ENCODE data around the gene KIR2DL4.
"Not testable (repeated sequence)": the region's sequence is repeated elsewhere in the genome, so short reads cannot be mapped to it uniquely, and the experiment has no call there.

KIR2DL4 gene

DNA sequence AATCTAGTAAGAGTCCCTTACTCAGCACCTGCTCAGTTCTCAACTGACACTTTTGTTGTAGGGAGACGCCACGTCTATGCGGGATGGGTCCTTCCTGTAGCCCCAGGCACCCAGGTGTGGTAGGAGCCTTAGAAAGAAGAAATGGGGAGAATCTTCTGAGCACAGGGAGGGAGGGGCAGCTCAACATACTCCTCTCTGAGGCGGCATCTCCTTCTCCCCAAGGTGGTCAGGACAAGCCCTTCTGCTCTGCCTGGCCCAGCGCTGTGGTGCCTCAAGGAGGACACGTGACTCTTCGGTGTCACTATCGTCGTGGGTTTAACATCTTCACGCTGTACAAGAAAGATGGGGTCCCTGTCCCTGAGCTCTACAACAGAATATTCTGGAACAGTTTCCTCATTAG, 1.2 kb downstream of the KIR2DL4 start:
- DNase-seq (ENCODE audit: low read depth in 2 of 2) = no peak

DNA sequence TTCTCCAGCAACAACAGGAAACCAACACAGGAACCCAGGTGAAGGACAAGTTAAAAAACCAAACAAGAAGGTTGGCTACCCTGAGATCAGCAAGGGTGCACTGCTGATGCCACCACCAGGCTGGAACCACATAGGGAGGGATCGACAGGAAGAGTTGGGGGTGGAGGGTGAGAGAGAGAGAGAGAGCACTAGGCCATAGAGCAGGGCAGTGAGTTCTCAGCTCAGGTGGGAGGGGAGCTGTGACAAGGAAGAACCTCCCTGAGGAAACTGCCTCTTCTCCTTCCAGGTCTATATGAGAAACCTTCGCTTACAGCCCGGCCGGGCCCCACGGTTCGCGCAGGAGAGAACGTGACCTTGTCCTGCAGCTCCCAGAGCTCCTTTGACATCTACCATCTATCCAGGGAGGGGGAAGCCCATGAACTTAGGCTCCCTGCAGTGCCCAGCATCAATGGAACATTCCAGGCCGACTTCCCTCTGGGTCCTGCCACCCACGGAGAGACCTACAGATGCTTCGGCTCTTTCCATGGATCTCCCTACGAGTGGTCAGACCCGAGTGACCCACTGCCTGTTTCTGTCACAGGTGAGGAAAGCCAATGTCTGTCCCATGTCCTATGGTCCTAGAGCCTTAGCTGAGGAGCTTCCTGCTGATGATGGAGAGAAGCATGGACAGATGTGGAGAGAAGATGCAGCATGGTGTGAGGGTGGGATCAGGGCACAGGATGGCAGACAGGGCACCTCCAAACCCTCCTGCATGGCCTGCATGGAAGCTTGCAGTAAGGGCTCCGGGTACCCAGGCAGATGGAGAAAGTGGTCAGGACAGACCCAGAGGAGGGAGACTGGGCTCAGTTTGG, 2.5 kb downstream of the KIR2DL4 start:
- no peak for DNase-seq (ENCODE audit: low read depth in 2 of 2)

DNA sequence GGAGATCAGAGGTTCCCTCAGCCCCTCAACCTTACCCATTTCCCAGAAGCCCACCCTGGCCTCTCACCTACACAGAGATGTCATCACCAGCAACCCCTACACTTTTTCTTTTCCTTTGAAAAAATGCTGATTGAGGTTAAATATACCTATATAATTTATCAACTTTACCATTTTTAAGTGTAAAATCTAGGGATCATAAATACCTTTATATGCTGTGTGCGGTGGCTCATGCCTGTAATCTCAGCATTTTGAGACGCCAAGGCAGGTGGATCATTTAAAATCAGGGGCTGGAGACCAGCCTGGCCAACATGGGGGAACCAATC, 3.1 kb downstream of the KIR2DL4 start:
- no peak for DNase-seq (ENCODE audit: low read depth in 2 of 2)

DNA sequence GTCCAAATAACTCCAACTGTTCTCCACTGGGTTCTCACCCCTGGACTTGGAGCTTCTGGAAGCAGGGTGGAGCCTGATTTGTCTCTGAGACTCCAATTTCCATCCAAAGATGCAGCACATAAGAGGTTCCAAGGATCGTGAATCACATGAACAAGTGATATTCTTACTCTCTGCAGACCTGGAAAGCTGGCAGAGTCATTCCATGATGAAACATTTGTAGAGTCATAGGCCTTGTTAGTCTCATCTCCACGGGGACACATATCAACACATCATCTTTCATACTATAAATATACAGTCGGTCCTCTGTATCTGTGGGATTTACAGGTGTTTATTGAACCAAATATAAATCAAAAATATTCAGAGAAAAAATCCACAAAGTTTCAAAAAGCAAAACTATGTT, 11.2 kb downstream of the KIR2DL4 start:
- DNase-seq (ENCODE audit: low read depth in 2 of 2) = not testable (repeated sequence)

DNA sequence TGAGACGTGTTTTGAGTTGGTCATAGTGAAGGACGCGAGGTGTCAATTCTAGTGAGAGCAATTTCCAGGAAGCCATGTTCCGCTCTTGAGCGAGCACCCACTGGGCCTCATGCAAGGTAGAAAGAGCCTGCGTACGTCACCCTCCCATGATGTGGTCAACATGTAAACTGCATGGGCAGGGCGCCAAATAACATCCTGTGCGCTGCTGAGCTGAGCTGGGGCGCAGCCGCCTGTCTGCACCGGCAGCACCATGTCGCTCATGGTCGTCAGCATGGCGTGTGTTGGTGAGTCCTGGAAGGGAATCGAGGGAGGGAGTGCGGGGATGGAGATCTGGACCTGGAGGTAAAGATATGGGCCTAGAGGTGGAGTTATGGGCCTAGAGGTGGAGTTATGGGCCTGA, 12.8 kb downstream of the KIR2DL4 start, which contains the start of gene KIR3DL1:
Gene KIR3DL1 (plus strand): TSS at position 218 of the 400 bp plus-strand sequence.
- DNase-seq (ENCODE audit: low read depth in 2 of 2) = not testable (repeated sequence)

DNA sequence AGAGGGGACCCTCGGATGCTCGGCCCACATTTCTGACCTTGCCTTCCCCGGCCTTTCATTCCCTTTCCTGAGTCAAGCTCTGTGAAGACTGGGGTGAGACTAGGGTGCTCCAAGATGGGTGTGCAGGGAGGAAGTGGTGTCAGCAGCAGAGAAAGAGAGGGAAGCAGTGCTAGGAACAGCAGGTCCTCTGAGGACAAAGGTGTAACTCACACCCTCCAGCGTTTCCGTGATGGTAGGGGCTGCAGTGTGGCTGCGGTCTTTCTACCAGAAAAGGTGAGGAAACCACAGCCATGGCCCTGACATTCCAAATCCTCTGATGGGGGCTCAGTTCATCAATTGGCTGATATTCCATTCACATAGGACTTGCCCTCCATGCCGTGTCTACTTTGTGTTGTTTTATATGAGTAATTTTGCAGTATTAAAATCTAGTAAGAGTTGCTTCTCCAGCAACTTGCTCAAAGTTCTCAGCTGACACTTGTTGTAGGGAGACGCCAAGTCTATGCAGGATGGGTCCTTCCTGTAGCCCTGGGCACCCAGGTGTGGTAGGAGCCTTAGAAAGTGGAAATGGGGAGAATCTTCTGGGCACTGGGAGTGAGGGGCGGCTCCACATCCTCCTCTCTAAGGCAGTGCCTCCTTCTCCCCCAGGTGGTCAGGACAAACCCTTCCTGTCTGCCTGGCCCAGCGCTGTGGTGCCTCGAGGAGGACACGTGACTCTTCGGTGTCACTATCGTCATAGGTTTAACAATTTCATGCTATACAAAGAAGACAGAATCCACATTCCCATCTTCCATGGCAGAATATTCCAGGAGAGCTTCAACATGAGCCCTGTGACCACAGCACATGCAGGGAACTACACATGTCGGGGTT, 14.5 kb downstream of the KIR2DL4 start:
- DNase-seq (ENCODE audit: low read depth in 2 of 2) = no peak

DNA sequence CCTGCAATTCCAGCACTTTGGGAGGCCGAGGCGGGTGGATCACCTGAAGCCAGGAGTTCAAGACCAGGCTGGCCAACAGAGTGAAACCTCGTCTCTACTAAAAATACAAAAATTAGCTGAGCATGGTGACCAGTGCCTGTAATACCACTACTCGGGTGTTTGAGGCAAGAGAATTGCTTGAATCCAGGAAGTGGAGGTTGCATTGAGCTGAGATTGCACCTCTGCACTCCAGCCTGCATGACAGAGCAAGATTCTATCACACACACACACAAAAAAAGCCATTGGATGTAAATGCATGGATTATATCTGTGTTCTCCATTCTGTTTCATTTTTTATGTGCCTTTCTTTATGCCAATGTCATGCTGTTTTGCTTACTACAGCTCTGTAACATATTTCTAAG, 21.0 kb downstream of the KIR2DL4 start:
- DNase-seq (ENCODE audit: low read depth in 2 of 2) = not testable (repeated sequence)

DNA sequence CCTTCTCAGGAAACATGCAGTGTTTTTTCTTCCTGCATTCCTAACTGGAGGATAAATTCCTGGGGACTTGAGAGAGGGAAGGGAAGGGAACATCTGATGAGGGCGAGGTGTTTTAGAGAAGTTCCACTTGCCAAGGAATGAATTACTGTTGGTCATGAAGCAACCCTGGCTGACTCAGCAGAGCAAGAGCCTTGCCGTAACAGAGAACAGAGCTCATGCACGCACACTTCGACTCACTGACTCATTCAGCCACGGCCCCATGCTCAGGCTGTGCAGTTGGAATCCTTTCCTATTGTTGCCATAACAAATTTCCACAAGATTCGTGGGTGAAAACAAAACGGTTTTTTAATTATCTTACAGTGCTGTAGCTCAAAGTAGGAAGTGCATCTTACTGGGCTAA, 21.9 kb downstream of the KIR2DL4 start:
- not testable (repeated sequence) for DNase-seq (ENCODE audit: low read depth in 2 of 2)

GRCh38 chr19:54828064-54828463, 24.7 kb downstream of the KIR2DL4 start:
- DNase-seq (ENCODE audit: low read depth in 2 of 2) = not testable (repeated sequence)

GRCh38 chr19:54832496-54832895, 29.1 kb downstream of the KIR2DL4 start, which contains the start of gene KIR2DS4:
KIR2DS4 (plus strand) TSS chr19:54832676.
- not testable (repeated sequence) for DNase-seq (ENCODE audit: low read depth in 2 of 2)

GRCh38 chr19:54835126-54835525, 31.7 kb downstream of the KIR2DL4 start:
- DNase-seq (ENCODE audit: low read depth in 2 of 2) = peak in 1 of 2 donors; percentile 21

- not testable (repeated sequence) for DNase-seq (ENCODE audit: low read depth in 2 of 2)
These were observed 34.1 kb downstream of the KIR2DL4 start for GRCh38 chr19:54837522-54837921.

- DNase-seq (ENCODE audit: low read depth in 2 of 2) = not testable (repeated sequence)
These were observed 39.8 kb downstream of the KIR2DL4 start for GRCh38 chr19:54843171-54843570.

DNA sequence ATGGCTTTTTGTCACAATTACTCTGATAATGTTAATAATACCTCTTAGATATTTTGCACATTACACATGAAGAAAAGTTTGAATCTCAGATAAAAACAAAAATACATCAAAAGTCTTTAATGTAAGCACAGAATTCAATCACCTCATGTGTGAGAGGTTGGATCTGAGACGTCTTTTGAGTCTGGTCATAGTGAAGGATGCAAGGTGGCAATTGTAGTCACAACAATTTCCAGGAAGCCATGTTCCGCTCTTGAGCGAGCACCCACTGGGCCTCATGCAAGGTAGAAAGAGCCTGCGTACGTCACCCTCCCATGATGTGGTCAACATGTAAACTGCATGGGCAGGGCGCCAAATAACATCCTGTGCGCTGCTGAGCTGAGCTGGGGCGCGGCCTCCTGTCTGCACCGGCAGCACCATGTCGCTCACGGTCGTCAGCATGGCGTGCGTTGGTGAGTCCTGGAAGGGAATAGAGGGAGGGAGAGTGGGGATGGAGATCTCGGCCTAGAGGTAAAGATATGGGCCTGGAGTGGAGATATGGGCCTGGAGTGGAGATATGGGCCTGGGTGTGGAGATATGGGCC, 46.7 kb downstream of the KIR2DL4 start, which contains the start of gene KIR3DL2:
Gene KIR3DL2 (plus strand): TSS at position 383 of the 580 bp plus-strand sequence. CDS start 33 bp downstream, at position 416.
- peak in 1 of 2 donors; percentile 21 for DNase-seq (ENCODE audit: low read depth in 2 of 2)

DNA sequence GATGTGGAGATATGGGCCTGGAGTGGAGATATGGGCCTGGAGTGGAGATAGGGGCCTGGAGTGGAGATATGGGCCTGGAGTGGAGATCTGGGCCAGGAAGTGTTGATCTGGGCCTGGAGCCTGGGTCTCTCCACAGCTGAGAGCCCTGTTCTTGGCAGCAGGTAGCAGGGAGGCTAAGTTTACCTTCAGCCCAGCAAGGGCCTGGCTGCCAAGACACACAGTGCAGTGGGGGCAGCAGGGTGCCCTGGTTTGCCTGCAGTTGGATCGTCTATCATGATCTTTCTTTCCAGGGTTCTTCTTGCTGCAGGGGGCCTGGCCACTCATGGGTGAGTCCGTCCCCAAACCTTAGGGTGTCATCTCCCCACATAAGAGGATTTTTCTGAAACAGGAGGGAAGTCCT, 47.5 kb downstream of the KIR2DL4 start:
- DNase-seq (ENCODE audit: low read depth in 2 of 2) = no peak

- no peak for DNase-seq (ENCODE audit: low read depth in 2 of 2)
These were observed 47.9 kb downstream of the KIR2DL4 start for GRCh38 chr19:54851353-54851752.

GRCh38 chr19:54855241-54855640, 51.8 kb downstream of the KIR2DL4 start:
- not testable (repeated sequence) for DNase-seq (ENCODE audit: low read depth in 2 of 2)

DNA sequence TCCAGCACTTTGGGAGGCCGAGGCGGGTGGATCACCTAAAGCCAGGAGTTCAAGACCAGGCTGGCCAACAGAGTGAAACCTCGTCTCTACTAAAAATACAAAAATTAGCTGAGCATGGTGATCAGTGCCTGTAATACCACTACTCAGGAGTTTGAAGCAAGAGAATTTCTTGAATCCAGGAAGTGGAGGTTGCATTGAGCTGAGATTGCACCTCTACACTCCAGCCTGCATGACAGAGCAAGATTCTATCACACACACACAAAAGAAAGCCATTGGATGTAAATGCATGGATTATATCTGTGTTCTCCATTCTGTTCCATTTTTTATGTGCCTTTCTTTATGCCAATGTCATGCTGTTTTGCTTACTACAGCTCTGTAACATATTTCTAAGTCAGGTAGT, 55.1 kb downstream of the KIR2DL4 start:
- DNase-seq (ENCODE audit: low read depth in 2 of 2) = not testable (repeated sequence)

DNA sequence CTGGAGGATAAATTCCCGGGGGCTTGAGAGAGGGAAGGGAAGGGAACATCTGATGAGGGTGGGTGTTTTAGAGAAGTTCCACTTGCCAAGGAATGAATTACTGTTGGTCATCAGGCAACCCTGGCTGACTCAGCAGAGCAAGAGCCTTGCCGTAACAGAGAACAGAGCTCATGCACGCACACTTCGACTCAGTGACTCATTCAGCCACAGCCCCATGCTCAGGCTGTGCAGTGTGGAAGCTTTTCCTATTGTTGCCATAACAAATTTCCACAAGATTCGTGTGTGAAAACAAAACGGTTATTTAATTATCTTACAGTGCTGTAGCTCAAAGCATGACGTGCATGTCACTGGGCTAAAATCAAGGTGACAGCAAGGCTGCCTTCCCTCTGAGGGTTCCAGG, 56.0 kb downstream of the KIR2DL4 start:
- DNase-seq (ENCODE audit: low read depth in 2 of 2) = not testable (repeated sequence)

GRCh38 chr19:54863459-54863858, 60.0 kb downstream of the KIR2DL4 start:
- not testable (repeated sequence) for DNase-seq (ENCODE audit: low read depth in 2 of 2)

Data from stimulated activated CD8-positive, alpha-beta memory T cell treated with anti-CD3 and anti-CD28 coated beads, Interleukin-7, amount 100 ng/mL, for 4 hours (primary cell).